GM12878 (cell line): ENCODE data around the gene ODAD4. TPM values are rescaled to one million over a fixed set of nuclear protein-coding genes. Genes with fewer than 3 reads are reported as not detected.

Source experiments
- ATAC-seq: fragments of 200-7000 bp; cut with Tn5 transposase; 3 replicates; pipeline ENCODE4 v1.9.1; 2020; ENCODE audit warnings: mild to moderate bottlenecking, moderate library complexity
- BruUV-seq: library from RNA; stranded (reverse); fragments of 400-500 nt; replicated peaks from 2 replicates; lab custom pipeline; 2021; lab: Mats Ljungman, UMichigan
- CTCF ChIA-PET: fragments of 300-600 bp; sonication (Branson Sonifier 250); formaldehyde crosslinking; extraction: SDS; loops from one replicate; lab custom pipeline; 2021; ENCODE audit warnings: inconsistent platforms; lab: Yijun Ruan, JAX
- POLR2A ChIA-PET: fragments of 350-600 bp; formaldehyde crosslinking; extraction: SDS; loops from one replicate; lab custom pipeline; 2021; ENCODE audit warnings: inconsistent platforms; lab: Charles Lee
- RAD21 ChIA-PET: fragments of 300-600 bp; sonication (Branson Sonifier 250); formaldehyde crosslinking; loops from one replicate; lab custom pipeline; 2023; ENCODE audit warnings: antibody characterized with exemption; ENCODE audit not compliant: unreplicated experiment; lab: Charles Lee
- SMC1A ChIA-PET: fragments of 300-600 bp; sonication (Branson Sonifier 250); formaldehyde crosslinking; loops from one replicate; lab custom pipeline; 2023; ENCODE audit not compliant: unreplicated experiment, uncharacterized antibody; lab: Charles Lee
- DNase-seq: peaks from one replicate; pipeline ENCODE4 v3.0.0-alpha.2; 2011; ENCODE audit warnings: low read depth, low spot score
- FAIRE-seq: peaks from 3 replicates; lab custom pipeline; 2011; peaks lifted over from hg19 to GRCh38; lab: Jason Lieb, UNC
- H2AFZ ChIP-seq: 2 replicates; pipeline ENCODE4 v1.6.0; 2011; ENCODE audit warnings: low read depth, low read length, control low read depth; ENCODE audit not compliant: control insufficient read depth
- H3K27ac ChIP-seq: 2 replicates; pipeline ENCODE4 v1.5.1; 2011; ENCODE audit warnings: control low read depth; ENCODE audit not compliant: control insufficient read depth, insufficient read depth
- H3K27me3 ChIP-seq, 2 experiments: replicated peaks in 1 of 2; 2 replicates each; pipeline versions ENCODE4 v1.6.0 to v1.6.1; 2011; ENCODE audit warnings: low read length in 1 of 2; ENCODE audit not compliant: control insufficient read depth in 2 of 2, insufficient read depth in 2 of 2
- H3K36me3 ChIP-seq, 2 experiments: 2 replicates each; pipeline ENCODE4 v1.5.1; 2011; ENCODE audit warnings: low read length in 1 of 2; ENCODE audit not compliant: control insufficient read depth in 2 of 2, insufficient read depth in 2 of 2
- H3K4me1 ChIP-seq: 2 replicates; pipeline ENCODE4 v1.6.1; 2011; ENCODE audit warnings: mild to moderate bottlenecking, low read length, moderate library complexity, mixed read lengths; ENCODE audit not compliant: control insufficient read depth, insufficient read depth
- H3K4me2 ChIP-seq: 2 replicates; pipeline ENCODE4 v1.6.0; 2011; ENCODE audit warnings: control low read depth; ENCODE audit not compliant: control insufficient read depth, insufficient read depth
- H3K4me3 ChIP-seq: fragments of 200-600 bp; sonication (generic); 2 replicates; pipeline ENCODE4 v1.5.1; 2016
- H3K79me2 ChIP-seq: 2 replicates; pipeline ENCODE4 v1.6.0; 2011; ENCODE audit warnings: low read length; ENCODE audit not compliant: control insufficient read depth, insufficient read depth
- H3K9ac ChIP-seq: 2 replicates; pipeline ENCODE4 v1.8.0; 2011; ENCODE audit warnings: low read length, control low read depth, mixed read lengths; ENCODE audit not compliant: control insufficient read depth, insufficient read depth
- H3K9me3 ChIP-seq: replicated peaks from 3 replicates; pipeline ENCODE4 v1.5.1; 2011; ENCODE audit warnings: mild to moderate bottlenecking, low read length; ENCODE audit not compliant: control insufficient read depth, insufficient read depth
- H4K20me1 ChIP-seq: 2 replicates; pipeline ENCODE4 v1.6.0; 2011; ENCODE audit not compliant: control insufficient read depth, insufficient read depth
- CUX1 ChIP-seq: IDR thresholded peaks from 2 replicates; pipeline ENCODE4 v1.6.1; 2012; ENCODE audit warnings: improper control_type of control experiment, low read depth, low read length; ENCODE audit not compliant: insufficient replicate concordance
- NR2C2 ChIP-seq: IDR thresholded peaks from 2 replicates; pipeline ENCODE4 v1.6.1; 2011; ENCODE audit warnings: borderline replicate concordance, low read depth; ENCODE audit not compliant: control insufficient read depth, insufficient read length
- POU2F2 ChIP-seq: IDR thresholded peaks from 3 replicates; pipeline ENCODE4 v1.6.1; 2011; ENCODE audit warnings: low read depth, mild to moderate bottlenecking, low read length, borderline replicate concordance
- TCF12 ChIP-seq: IDR thresholded peaks from 2 replicates; pipeline ENCODE4 v1.6.1; 2011; ENCODE audit warnings: low read depth, mild to moderate bottlenecking, low read length
- ZBTB40 ChIP-seq: fragments of 450-650 bp; IDR thresholded peaks from 2 replicates; pipeline ENCODE4 v1.6.1; 2016; ENCODE audit warnings: mild to moderate bottlenecking, moderate library complexity, borderline replicate concordance
- ZNF592 ChIP-seq: fragments of 450-650 bp; IDR thresholded peaks from 2 replicates; pipeline ENCODE4 v1.6.1; 2017; ENCODE audit warnings: mild to moderate bottlenecking, moderate library complexity
- WGBS: methylation state at CpG from one replicate; pipeline ENCODE4 v1.1.6; 2016; ENCODE audit warnings: low lambda C conversion rate; ENCODE audit not compliant: insufficient replicate concordance, insufficient coverage; ENCODE audit errors: missing lambda C conversion rate; 5-methylcytosine and 5-hydroxymethylcytosine counted together
- in situ Hi-C: fragments of 300-500 bp; cut with MboI; formaldehyde crosslinking; loops from 9 replicates; pipeline ENCODE4 v1.14.3; 2018; ENCODE audit warnings: mixed read lengths
- intact Hi-C: fragments of 100-400 bp; cut with micrococcal nuclease; formaldehyde crosslinking; loops from one replicate; pipeline ENCODE4 v1.14.2; 2022; ENCODE audit not compliant: unreplicated experiment
- polyA plus RNA-seq, 11 experiments: library from polyadenylated mRNA; depleted of rRNA in 4 of 11; unstranded in 6 of 11; stranded (reverse) in 5 of 11; fragments of >200 nt; fragmentation: Nextera tagmentation in 4 of 11; fragmentation: Illumina TruSeq in 1 of 11; extraction: Ambion mirVana in 4 of 11; extraction: Trizol in 1 of 11; gene quantifications; 1 replicate in 1 of 11; 2 replicates in 10 of 11; pipeline versions ENCODE4 v1.2.1 to v1.2.3, GENCODE V29; 2011 to 2016; ENCODE audit warnings: inconsistent platforms in 2 of 11, missing spikeins in 2 of 11, low read depth in 1 of 11
- total RNA-seq, 4 experiments: library from RNA; depleted of rRNA in 3 of 4; stranded (reverse); fragments of >200 nt in 3 of 4; fragmentation: Illumina TruSeq in 1 of 4; extraction: Trizol in 1 of 4; gene quantifications; 2 replicates each; pipeline versions ENCODE4 v1.2.1 to v1.2.3, GENCODE V29; 2013 to 2021

The ODAD4 gene
- total and polyA plus RNA-seq, 10 of the 15 experiments (the other 5 are each of a cell fraction or from before 2014, with no cell fraction given) = 0.10 to 0.73 (median 0.35) TPM

GRCh38 chr17:41988418-41988817 is 58.0 kb downstream of the ODAD4 start (continued):
- no peak for TF ChIP-seq ZBTB40
- no peak for TF ChIP-seq NR2C2

GRCh38 chr17:41989702-41990419 is 59.4 kb downstream of the ODAD4 start:
- no peaks in the 10 kb centered on the region for H4K20me1 ChIP-seq
- FAIRE-seq = no peak
- TF ChIP-seq TCF12 (no peak), CUX1 (no peak), POU2F2 (no peak), ZNF592 (no peak)

More at GRCh38 chr17:41989702-41990419, 59.4 kb downstream of the ODAD4 start:
- CTCF ChIA-PET = interaction anchor here (1.3 kb wide), 1 partner anchor 27 kb away, joined by 3 read pairs; no protein-coding TSS in a partner anchor
- no peaks in the 10 kb centered on the region for H3K79me2 ChIP-seq
- H3K4me2 ChIP-seq = no peak overlapping the region
- H3K9ac ChIP-seq = no peak overlapping the region
- H3K9me3 ChIP-seq = no peaks in the 10 kb centered on the region
- RAD21 ChIA-PET = interaction anchor here (0.8 kb wide), 1 partner anchor 34 kb away, joined by 3 read pairs; no protein-coding TSS in a partner anchor
- POLR2A ChIA-PET = interaction anchor here (1.6 kb wide), 1 partner anchor 27 kb away, joined by 5 read pairs; the partner anchor contains the start of gene DNAJC7
- H3K4me1 ChIP-seq = peaks cover under 1% of the 10 kb centered on the region; the same call in 1 of the 2 replicates
- no TSS peak for BruUV-seq
- in situ Hi-C loops (no loop called here), intact Hi-C loops (no loop called here)
- H3K36me3 ChIP-seq = peaks cover 22 to 53% of the 10 kb centered on the region in 2 experiments
- no peak for DNase-seq
- WGBS = 80% methylated on average over 5 of the region's 5 CpGs
- no peak overlapping the region for H3K27ac ChIP-seq
- SMC1A ChIA-PET = interaction anchor here (1.4 kb wide), 1 partner anchor 26 kb away, joined by 3 read pairs; no protein-coding TSS in a partner anchor
- H3K27me3 ChIP-seq = no peaks in the 10 kb centered on the region
- no peak overlapping the region for H2AFZ ChIP-seq
- no peak overlapping the region for H3K4me3 ChIP-seq
- ATAC-seq = no peak
